NCI-H82 treated with DMSO at 0.1 percent for 48 hours (cell line): ENCODE results near the gene TNNC2.
"Not testable (repeated sequence)": the region's sequence is repeated elsewhere in the genome, so short reads cannot be mapped to it uniquely, and the experiment has no call there.

Experiments used
- DNase-seq: peaks from one replicate; lab custom pipeline; 2025; ENCODE audit not compliant: unreplicated experiment; lab: John Stamatoyannopoulos, UW

Gene TNNC2

DNA sequence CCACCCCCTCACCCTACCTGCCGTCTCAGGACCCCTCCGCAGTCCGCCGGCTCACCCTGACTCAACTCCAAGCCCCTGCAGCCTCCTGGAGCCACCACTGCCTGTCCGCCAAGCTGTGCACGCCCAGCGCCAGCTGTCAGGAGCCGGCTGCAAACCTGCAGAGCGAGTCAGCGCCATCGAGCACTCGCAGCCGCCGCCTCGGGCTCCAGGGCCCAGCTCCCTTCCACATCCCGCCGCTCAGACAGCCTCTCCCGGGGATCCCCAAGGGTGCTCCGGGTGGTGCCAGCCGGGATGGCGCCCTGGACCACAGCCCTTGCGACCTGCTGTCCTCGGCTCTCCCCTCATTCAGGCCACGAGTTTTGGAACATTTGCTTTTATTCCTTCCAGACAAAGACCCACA, 4.3 kb downstream of the TNNC2 start:
- peak; percentile 49 for DNase-seq

GRCh38 chr20:45821947-45822346, 5.2 kb downstream of the TNNC2 start:
- no peak for DNase-seq

DNA sequence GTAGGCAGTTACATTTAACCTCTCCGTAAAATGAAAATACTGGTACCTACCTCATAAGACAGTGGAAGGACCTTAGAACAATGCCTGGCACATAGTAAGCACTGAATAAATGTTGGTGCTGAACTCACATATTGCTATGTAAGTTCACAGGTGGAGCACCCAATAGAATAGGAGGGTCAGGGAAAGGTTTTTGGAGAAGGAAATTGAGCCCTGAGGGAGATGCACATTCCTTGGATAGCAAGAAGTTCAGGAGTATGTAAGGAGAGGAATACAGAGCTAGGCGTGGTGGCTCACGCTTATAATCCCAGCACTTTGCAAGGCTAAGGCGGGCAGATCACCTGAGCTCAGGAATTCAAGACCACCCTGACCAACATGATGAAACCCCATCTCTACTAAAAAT, 7.6 kb downstream of the TNNC2 start:
- no peak for DNase-seq

GRCh38 chr20:45818239-45818638, 8.9 kb downstream of the TNNC2 start:
- no peak for DNase-seq

- DNase-seq: no peak
Observed at GRCh38 chr20:45817376-45818194, 9.5 kb downstream of the TNNC2 start.

GRCh38 chr20:45816951-45817350, 10.2 kb downstream of the TNNC2 start:
- DNase-seq: no peak

DNA sequence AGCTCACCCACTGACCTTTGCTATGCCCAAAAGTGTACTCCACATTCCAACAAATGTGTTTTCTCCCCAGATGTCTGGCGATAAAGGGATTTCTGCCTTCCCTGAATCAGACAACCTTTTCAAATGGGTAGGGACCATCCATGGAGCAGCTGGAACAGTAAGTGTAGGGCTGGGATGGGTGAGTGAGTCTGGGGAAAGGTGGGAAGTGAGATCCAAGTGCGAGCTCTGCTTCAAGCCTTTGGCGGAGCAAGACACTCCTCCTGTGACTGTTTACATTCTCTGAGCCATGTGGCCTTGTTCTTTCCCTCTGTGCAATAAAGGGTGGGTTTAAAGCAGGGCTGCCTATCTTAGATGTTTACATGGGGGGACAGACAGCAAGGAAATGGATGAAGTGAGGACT, 12.8 kb downstream of the TNNC2 start:
- no peak for DNase-seq

DNA sequence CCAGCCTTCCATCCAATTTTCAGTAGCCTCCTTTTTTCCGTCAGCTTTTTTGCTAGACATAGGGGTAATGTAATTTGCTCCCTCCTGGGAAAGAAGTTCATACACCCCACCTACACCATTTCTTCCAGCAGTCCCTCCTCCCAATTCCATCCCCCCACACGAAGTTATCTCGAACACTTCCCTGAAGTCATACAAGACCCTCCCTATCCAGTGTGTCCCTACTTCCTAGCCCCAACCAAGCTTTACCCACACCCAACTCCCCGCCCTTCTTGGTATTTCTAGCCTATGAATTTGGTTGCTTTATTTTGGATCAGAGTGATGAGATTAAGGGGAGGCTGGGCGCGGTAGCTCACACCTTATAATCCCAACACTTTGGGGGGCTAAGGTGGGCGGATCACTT, 13.6 kb downstream of the TNNC2 start:
- DNase-seq: no peak

DNA sequence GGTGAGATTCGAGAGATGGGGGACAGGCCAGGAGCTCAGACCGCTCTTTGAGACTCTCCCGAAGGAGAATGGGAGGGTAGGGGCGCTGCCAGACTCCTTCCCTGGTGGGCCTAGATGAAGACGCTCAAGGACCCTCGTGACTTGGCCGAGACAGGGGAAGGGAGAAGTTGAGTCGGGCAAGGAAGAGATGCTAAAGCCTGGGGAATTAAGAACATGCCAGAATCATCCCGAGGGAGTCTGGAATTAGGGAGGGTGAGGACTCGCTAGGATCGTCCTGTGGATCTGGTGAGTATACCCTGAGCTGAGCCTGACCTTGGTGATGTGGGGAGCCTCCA, 14.1 kb downstream of the TNNC2 start:
- DNase-seq: no peak

GRCh38 chr20:45812157-45813005, 14.7 kb downstream of the TNNC2 start, which contains the start of gene UBE2C:
Gene UBE2C, plus strand, starts transcription at chr20:45812644. Its CDS starts 52 bp downstream, at chr20:45812696.
- DNase-seq: peak; percentile 100

DNA sequence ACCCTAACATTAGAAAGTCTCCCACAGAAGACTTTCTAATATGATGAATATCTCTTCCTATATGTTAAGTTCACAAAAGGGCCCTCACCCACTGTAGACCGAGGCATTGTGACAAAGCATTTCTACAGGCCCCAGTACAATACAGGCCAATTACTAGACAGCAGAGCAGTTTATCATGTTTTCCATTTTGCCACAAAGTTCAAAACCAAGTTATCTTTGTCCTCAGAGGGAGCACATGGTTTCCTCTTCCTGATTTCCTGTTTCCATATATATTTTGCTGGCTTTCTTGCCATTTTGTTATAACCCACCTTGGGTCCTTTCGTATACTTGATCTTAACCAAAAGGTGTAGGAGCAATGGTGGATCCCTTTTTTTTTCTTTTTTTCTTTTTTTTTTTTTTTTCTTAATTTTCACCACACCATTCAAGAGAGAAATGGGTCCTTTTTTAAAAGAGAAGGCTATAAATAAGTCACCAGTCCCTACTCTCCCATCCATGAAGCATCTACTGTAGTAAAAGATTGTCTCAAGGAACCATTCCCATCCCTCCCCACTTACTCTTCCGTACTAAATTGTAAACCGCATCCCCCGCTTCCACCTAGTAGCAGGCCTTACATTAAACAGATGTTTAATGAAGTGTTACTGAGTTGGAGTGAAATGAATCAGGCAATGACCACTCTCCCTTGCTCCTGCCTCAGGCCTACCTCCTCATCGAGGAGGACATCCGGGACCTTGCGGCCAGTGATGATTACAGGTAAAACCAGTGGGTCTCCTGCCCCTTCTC, 16.7 kb downstream of the TNNC2 start:
- no peak for DNase-seq

DNA sequence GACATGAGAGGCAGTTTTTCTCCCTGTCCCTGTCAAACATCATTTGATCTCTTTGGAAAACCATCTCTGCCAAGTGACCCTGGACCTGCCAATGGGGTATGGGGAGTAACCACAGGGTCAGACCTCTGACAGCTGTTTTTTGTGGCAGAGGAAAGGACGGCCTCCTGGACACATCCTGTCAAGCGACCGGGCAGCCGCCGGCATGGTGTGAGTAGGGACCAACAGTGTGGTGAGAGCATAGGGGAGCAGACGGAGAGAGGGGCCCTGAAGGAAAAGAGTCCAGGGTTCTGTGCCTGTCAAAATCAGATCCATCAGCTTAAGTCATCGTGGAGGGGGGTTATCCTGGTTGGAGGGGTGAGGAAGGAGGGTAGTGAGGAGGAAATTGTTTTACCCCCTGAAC, 25.3 kb downstream of the TNNC2 start:
- no peak for DNase-seq

GRCh38 chr20:45798935-45799642, 28.0 kb downstream of the TNNC2 start:
- peak; percentile 89 for DNase-seq

DNA sequence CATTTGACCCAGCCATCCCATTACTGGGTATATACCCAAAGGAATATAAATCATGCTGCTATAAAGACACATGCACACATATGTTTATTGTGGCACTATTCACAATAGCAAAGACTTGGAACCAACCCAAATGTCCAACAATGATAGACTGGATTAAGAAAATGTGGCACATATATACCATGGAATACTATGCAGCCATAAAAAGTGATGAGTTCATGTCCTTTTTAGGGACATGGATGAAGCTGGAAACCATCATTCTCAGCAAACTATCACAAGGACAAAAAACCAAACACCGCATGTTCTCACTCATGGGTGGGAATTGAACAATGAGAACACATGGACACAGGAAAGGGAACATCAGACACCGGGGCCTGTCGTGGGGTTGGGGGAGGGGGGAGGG, 29.2 kb downstream of the TNNC2 start:
- DNase-seq: not testable (repeated sequence)

DNA sequence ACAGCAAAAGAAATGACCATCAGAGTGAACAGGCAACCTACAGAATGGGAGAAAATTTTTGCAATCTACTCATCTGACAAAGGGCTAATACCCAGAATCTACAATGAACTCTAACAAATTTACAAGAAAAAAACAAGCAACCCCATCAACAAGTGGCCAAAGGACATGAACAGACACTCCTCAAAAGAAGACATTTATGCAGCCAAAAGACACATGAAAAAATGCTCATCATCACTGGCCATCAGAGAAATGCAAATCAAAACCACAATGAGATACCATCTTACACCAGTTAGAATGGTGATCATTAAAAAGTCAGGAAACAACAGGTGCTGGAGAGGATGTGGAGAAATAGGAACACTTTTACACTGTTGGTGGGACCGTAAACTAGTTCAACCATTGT, 29.6 kb downstream of the TNNC2 start:
- DNase-seq: not testable (repeated sequence)

- no peak for DNase-seq
Observed at GRCh38 chr20:45796337-45797065, 30.6 kb downstream of the TNNC2 start.

DNA sequence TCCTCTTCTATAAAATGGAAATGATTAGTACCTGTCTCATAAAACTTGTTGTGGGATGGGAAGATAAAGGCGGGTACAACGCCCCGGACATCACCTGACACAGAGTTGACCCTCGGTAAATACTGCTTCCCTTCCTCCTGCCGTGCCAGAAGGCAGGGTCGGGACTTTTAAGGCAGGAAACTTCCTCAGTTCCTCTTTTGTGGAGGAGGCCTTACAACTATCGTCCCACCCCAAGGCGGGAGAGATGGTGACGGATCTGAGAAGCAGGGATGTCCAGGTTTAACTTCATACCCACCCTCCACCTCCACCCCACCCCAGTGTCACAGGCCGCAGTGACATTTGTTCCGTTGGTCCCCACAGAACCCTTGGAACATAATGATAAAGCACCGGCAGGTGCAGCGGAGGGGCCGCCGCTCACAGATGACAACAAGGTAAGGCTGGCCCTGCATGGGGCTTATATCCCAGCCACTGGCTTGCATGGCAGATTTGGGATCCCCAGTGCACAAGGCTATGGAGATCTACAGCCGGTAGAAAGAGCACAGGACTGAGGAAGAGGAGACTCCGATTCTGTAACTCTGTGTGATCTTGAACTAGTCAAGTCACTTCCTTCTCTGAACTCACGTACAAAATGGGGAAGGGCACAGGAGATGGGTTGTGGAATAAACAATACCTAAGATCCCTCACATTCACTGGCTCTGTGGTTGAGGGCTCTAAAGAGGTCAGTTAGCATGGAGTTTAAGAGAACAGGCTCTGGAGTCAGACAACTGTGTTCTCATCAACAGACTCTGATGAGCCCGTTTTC, 34.6 kb downstream of the TNNC2 start:
- DNase-seq: no peak

- no peak for DNase-seq
Observed at GRCh38 chr20:45788351-45788750, 38.8 kb downstream of the TNNC2 start.

- DNase-seq: no peak
Observed at GRCh38 chr20:45783656-45784294, 43.3 kb downstream of the TNNC2 start.
